GM19328 (cell line): ENCODE results near the gene MRTO4.
"Not testable (repeated sequence)": the region's sequence is repeated elsewhere in the genome, so short reads cannot be mapped to it uniquely, and the experiment has no call there.

Experiments
- ATAC-seq: cut with Tn5 transposase; IDR thresholded peaks from one replicate; pipeline ENCODE4 v1.9.1; 2021; ENCODE audit warnings: mild to moderate bottlenecking, moderate library complexity; ENCODE audit not compliant: unreplicated experiment

MRTO4 gene

GRCh38 chr1:19269427-19270342 lies 18.1 kb downstream of the MRTO4 start:
- ATAC-seq, result not testable (repeated sequence)

GRCh38 chr1:19270343-19270730 lies 18.7 kb downstream of the MRTO4 start:
- ATAC-seq, result not testable (repeated sequence)

GRCh38 chr1:19272064-19272463 lies 20.5 kb downstream of the MRTO4 start:
- no peak for ATAC-seq

GRCh38 chr1:19273106-19273843 lies 21.7 kb downstream of the MRTO4 start:
- no peak for ATAC-seq

- not testable (repeated sequence) for ATAC-seq
These were observed 22.4 kb downstream of the MRTO4 start for GRCh38 chr1:19273844-19274531.

- no peak for ATAC-seq
These were observed 23.0 kb downstream of the MRTO4 start for GRCh38 chr1:19274636-19275035.

GRCh38 chr1:19283891-19284290 lies 32.3 kb downstream of the MRTO4 start:
- no peak for ATAC-seq

- ATAC-seq, result no peak
These were observed 33.3 kb downstream of the MRTO4 start for GRCh38 chr1:19284881-19285280.

GRCh38 chr1:19285366-19285765 lies 33.8 kb downstream of the MRTO4 start:
- not testable (repeated sequence) for ATAC-seq

- not testable (repeated sequence) for ATAC-seq
These were observed 34.2 kb downstream of the MRTO4 start for GRCh38 chr1:19285807-19286206.

- no peak for ATAC-seq
These were observed 36.0 kb downstream of the MRTO4 start for GRCh38 chr1:19287436-19288185.

GRCh38 chr1:19288324-19289241 lies 37.0 kb downstream of the MRTO4 start, which contains the start of gene AKR7A3:
TSS of gene AKR7A3 (minus strand) at chr1:19288770. CDS start at chr1:19288709, 61 bp downstream.
- not testable (repeated sequence) for ATAC-seq

GRCh38 chr1:19289244-19289643 lies 37.6 kb downstream of the MRTO4 start:
- ATAC-seq, result no peak

GRCh38 chr1:19294638-19295037 lies 43.0 kb downstream of the MRTO4 start:
- ATAC-seq, result no peak

GRCh38 chr1:19300211-19300610 lies 48.6 kb downstream of the MRTO4 start:
- ATAC-seq, result no peak

GRCh38 chr1:19304081-19304480 lies 52.5 kb downstream of the MRTO4 start:
- not testable (repeated sequence) for ATAC-seq

GRCh38 chr1:19305880-19306279 lies 54.3 kb downstream of the MRTO4 start:
- ATAC-seq, result no peak

GRCh38 chr1:19306941-19307340 lies 55.3 kb downstream of the MRTO4 start:
- no peak for ATAC-seq

- no peak for ATAC-seq
These were observed 56.3 kb downstream of the MRTO4 start for GRCh38 chr1:19307794-19308508.
